Activated CD4-positive, CD25-positive, alpha-beta regulatory T cell (primary cell): ENCODE measurements around the gene AQP5.

Experiments
- DNase-seq, 4 experiments: peaks; one replicate each; lab custom pipeline; 2025; lab: John Stamatoyannopoulos, UW

AQP5 gene

DNA sequence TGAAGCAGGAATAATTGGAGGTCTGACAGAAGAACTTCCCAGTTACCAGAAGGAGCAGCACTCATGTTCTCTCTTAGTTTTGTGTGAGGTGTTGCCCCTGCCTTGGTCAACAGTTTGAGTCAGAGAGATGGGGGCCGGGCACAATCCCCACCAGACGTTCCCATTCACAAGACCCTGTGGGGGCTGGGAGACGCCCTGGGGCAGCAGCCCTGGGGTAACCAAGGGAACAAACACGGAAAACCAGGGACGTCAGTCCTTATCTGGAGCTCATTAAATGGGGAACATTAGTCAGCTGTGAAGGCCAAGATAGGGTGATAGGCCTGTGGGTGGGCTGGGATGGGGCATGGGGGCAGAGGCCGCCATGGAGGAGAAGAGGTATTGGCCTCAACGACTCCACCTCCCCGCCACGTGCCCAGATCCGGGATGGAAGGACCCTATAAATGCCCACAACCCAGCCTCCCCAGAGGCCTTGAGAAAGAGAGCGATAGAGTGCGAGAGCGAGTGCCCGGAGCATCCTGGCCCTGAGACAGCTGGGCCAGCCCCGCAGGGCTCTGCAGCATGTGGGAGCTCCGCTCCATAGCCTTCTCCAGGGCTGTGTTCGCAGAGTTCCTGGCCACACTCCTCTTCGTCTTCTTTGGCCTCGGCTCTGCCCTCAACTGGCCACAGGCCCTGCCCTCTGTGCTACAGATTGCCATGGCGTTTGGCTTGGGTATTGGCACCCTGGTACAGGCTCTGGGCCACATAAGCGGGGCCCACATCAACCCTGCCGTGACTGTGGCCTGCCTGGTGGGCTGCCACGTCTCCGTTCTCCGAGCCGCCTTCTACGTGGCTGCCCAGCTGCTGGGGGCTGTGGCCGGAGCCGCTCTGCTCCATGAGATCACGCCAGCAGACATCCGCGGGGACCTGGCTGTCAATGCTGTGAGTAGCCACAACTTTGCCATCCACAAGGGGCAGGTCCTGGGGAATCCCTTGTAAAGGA is 11.1 kb upstream of the AQP5 start, which contains the start of gene AQP2:
Gene AQP2 (plus strand): TSS at position 465 of the 979 bp plus-strand sequence. CDS start 94 bp downstream, at position 559.
- DNase-seq: no peak

DNA sequence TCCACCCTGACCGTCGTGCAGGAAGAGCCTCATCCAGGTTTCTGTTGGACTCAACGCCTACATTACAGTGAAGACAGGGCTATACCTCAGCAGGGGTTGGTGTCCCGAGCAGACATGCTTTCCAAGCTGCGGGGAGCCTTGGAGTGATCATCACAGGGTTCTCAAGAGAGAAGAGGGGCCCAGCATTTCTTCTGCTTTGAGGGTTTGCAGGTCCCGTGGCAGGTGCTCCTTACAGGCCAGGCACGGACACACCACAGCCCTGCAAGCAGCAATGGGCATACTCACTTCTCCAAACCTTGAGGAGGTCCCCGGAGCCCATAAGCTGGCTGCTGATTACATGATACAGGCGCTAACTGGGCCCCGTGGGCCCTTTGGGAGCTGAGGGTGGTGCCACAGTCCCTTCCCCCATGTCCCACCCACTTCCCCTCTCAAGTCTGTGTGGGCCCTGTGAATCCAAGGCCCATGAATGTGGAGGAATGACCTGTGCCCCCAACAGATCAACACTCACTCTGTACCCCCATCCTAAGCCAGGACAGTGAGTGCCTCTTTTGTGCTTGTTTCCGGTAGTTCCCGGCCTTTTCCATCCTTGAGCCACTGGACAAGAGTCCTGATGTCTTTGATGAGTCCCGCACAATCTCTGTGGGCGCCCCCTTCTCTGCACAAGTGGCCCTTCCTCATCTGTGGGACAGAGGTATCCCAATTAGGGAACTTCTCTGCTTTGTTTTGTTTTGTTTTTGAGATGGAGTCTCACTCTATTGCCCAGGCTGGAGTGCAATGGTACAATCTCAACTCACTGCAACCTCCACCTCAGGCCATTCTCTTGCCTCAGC is 10.0 kb upstream of the AQP5 start:
- no peak for DNase-seq

DNA sequence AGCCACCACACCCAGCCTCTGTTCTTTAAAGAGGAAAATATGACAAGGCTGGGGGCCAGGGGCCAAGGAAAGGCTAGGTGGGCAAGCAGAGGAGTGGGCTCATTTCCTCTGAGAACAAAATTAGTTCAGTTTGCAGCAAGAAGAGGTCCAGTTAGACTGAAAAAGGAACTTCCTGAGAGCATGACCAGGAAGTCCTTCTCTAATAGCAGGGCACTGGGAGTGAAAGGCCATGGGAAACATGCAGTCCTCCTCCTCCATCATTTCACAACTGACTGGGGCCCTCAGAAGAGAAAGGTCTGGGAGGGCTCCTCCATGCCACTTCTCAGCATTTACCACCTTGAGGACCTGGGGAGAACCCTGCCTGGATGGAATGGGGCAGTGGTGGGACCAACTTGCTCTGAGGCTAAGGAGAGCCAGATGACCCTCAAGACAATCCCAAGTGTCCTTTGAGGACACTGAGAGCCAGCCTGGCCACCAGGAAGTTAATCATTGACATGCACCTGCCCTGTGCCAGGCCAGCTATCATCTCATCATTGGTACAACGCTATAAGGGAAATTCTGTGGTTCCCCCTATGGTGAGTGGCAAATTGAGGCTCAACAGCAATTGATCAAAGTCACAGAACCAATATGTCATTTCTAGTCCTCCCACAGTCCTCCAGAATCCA is 9.1 kb upstream of the AQP5 start:
- DNase-seq: no peak

DNA sequence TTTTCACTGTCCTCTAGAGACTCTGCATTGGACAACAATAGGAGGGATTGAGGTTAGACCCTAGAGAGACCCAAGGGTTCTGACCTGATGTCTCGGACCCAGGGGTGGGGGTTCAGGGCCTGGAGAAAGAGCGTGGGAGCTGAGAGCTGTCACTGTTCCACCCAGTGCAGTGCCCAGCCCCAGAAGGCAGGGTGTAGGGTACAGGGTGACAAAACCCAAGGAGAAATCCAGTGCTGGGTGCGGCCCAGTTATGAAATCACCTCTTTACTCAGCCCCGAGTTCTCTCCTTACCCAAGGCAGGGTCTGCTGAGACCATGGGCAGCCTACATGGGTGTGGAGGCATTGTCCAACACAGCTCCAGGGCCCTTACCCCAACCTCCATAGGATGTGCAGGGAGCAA is 8.5 kb upstream of the AQP5 start:
- DNase-seq: no peak

DNA sequence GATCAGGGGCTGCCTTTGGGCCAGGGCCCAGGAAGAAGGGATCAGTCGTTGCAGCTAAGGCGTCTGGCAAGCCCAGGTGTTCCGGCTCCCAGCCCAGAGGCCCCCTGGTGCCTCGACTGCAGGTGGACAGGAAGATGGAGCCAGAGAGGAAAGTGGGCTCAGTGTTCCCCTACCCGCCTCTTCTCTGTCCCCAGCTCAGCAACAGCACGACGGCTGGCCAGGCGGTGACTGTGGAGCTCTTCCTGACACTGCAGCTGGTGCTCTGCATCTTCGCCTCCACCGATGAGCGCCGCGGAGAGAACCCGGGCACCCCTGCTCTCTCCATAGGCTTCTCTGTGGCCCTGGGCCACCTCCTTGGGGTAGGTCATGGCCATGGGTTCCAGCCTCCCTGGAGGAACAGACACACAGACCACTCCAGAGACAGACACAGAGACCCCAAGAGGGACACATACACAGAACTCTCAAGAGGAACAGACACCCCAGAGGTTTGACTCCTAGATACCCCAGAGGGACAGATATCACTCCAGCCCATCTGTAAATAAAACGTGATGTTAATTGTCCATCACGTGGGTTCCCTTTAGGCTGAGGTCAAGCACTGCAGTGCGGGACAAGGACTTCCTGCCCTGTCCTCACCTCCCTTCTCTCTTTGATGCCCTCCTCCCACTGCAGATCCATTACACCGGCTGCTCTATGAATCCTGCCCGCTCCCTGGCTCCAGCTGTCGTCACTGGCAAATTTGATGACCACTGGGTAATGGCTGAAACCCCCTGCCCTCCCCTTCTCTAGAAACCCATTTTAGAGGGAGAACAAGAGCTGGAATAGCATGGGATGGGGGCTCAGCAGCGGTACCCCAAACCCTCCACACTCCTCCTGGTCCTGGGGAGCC is 7.5 kb upstream of the AQP5 start:
- DNase-seq: no peak

DNA sequence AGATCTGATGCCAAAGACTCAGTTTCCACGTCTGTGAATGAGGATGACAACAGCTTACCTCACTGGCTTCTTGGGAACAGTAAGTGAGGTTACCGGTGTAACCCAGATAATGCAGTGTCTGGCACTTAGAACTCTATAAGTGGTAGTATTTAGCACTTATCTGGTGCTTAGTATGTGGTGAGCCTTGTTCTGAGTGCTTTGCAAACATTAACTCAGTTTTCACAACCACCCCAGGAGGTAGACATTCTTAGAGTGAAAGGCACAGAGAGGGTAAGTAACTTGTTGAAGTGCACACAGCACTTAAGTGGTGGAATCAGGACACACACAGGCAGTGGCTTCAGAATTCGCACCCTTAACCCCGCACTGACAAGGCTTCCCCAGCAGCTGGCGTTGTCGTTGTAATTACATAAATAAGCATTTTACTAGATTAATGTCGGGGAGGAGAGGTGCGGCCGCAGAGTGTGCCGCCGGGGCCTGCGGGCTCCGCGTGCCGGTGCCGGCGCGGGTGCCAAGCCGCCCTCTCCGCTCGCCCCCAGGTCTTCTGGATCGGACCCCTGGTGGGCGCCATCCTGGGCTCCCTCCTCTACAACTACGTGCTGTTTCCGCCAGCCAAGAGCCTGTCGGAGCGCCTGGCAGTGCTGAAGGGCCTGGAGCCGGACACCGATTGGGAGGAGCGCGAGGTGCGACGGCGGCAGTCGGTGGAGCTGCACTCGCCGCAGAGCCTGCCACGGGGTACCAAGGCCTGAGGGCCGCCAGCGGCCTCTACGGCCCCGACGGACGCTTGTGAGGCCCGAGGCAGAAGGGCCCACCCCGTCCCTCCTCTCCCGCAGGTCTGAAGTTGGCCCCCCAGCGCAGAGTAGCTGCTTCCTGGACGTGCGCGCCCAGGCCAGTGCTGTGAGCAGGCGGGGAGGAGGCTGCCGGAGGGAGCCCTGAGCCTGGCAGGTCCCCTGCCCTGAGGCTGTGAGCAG is 6.5 kb upstream of the AQP5 start:
- no peak for DNase-seq

DNA sequence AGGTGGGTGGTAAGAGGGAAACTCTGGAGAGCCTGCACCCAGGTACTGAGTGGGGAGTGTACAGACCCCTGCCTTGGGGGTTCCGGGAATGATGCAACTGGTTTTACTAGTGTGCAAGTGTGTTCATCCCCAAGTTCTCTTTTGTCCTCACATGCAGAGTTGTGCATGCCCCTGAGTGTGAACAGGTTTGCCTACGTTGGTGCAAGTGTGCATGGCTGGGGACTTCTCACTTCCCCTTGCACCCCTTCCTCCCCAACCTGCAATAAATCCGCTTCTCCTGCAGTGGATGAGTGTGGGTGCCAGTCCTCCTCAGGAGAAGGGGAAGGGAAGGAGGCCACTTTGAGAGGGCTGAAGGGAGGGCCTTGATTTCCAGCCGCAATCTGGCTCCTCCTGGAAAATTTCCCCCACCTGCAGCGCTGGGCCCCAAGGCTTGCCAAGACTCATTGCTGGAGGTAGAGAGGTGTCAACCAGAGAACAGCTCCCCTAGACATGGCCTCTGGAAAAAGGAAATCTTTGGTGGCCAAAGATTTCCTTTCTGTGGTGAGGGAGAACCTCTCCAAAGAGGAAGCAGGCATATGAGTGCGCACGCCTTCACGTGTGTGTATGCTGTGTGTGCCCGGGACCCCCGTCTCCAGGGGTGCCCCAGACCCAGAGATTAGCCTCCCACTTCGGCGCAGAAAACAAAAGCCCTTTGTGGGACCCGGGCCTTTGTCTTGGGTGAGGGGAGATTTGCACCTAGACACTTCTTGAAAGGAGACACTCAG is 5.6 kb upstream of the AQP5 start:
- DNase-seq: no peak

DNA sequence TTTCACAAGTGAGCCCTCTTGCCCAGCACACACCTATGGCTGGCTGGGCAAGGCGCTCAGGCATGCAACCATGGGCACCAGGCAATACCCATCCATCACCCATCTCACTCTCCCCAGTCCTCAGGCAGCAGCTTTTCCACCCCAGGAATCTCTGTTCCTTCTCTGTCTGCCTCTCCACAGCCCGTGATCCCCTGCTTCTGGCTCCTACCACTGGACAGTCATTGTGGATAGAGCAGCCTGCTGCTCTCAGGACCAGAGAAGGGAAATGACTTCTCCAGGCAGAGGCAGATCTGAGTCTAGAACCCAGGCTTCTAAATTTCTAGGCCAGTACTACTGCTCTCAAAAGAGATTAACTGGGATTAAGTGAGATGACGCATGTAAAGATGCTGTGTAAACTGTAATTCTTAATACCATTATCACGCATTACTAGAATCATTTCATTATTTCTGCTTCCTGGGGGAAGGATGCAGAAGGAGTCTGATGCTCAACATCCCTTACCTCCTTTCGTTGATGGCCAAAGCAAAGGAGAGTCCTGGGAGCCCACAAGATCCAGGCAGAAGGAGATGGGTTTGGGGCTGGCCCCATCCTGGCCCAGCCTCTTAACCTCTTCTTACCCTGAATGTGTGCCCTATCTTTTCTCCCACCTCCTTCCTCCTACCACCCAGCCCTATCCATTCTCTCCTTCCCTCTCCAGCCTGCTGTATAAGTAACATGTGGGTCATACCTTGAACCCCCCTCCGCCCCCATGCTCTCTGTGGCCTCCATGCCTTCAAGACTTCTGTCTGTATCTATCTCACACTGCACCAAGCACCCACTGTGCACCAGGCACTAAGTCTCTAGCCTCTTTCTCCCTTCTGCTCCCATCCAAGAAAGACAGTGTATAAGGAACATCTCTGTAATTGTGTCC is 4.8 kb upstream of the AQP5 start:
- DNase-seq: no peak

DNA sequence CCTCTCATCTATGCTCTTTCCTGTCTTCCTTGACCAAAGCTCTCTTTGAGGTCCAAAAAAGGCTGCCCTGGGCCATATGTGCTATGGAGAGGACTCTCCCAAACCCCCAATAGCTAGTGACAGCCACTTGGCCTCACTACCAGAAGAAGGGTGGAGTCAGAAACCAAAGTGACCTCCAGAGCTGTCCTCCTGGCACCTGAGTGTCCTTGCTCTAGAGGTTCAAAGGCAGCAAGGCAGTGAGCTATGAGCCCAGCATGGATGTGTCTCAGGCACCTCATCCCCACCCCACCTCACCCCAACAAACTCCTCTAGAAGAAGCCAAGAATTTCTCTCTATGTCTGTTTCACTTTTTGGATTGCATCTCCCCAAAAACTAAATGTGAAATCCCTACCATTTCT is 4.1 kb upstream of the AQP5 start:
- no peak for DNase-seq

DNA sequence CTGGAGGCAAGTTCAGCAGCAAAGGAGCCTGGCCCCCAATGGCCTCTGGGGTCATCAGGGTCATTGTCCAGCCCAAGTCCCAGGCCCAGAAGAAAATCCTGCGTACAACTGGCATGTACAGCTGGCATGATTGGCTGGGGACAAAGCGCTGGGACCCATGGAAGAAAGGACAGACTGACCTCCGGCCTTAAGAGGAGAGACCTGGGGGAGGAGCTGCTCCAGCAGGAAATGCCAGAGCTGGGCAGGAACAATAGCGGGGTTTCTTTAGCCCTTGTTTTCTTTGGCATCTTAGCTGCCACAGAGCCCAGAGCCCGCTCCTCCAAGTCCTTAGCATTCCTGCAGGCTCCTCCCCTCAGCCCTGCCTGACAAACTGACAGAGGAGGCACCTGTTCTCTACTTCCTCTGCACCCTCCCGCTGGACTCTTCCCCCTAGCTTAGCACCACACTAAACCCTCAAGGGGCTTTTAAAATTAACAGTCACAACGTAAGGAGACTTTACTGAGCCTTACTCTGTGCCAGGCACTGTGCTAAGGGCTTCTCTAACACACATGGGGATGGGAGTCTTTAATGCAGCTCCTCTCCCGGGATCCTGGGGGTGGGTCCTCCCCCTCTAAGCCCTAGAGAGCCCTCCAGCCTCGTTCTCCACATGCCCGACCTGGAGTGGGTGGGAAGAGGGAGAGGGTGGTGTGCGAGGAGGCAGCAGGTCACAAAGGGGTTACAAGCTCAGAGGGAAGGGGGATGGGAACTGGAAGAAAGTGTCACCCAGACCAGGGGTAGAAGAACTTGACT is 1.8 kb upstream of the AQP5 start:
- no peak for DNase-seq

DNA sequence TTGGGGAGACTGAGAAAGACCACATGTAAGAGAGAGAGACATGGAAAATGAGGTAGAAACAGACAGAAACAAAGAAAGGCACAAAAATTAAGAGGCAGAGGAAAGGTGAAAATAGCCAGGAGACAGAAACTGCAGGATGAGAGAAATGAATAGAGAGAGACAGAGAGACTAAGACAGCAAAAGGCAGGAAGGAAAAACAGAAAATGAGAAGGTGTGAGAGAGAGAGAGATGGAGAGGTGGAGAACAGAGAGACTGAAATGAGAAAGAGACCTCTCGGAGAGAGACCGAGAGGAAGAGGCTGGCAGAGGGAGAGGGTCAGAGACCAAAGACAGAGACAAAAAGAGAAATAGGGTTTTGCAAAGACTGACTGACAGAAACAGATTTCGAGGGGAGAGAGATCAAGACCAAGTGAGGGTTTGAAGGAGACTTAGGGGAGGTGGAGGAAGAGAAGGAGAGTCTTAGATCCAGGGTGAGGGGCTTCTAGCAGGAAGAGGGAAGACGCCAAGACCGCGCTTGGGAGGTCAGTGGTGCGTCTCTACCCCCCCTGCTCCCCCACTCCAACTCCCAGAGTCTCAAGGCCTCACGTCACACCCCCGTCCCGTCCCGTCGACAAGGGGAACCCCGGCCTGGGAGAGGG is 1.1 kb upstream of the AQP5 start:
- no peak for DNase-seq

DNA sequence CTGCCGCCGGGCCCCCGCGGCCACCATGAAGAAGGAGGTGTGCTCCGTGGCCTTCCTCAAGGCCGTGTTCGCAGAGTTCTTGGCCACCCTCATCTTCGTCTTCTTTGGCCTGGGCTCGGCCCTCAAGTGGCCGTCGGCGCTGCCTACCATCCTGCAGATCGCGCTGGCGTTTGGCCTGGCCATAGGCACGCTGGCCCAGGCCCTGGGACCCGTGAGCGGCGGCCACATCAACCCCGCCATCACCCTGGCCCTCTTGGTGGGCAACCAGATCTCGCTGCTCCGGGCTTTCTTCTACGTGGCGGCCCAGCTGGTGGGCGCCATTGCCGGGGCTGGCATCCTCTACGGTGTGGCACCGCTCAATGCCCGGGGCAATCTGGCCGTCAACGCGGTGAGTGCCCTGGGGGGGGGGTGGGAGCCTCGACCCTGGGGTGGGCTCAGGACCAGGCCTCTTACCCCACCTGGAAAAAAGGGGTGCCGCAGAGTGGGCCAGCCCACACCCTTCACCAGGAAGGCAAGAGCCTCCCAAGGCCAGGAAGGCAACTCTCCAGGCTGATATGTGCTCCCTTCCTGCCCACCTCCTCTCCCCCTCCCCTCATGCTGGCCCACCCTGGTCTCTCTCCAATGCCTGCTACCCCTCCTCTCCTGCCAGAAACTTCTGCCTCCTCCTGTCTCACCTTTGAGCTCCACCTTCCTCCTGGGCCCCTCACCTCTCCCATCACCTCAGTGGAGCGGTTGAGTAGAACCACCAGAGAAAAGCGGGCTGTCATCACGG is 507 bp downstream of the AQP5 start:
- DNase-seq: no peak

DNA sequence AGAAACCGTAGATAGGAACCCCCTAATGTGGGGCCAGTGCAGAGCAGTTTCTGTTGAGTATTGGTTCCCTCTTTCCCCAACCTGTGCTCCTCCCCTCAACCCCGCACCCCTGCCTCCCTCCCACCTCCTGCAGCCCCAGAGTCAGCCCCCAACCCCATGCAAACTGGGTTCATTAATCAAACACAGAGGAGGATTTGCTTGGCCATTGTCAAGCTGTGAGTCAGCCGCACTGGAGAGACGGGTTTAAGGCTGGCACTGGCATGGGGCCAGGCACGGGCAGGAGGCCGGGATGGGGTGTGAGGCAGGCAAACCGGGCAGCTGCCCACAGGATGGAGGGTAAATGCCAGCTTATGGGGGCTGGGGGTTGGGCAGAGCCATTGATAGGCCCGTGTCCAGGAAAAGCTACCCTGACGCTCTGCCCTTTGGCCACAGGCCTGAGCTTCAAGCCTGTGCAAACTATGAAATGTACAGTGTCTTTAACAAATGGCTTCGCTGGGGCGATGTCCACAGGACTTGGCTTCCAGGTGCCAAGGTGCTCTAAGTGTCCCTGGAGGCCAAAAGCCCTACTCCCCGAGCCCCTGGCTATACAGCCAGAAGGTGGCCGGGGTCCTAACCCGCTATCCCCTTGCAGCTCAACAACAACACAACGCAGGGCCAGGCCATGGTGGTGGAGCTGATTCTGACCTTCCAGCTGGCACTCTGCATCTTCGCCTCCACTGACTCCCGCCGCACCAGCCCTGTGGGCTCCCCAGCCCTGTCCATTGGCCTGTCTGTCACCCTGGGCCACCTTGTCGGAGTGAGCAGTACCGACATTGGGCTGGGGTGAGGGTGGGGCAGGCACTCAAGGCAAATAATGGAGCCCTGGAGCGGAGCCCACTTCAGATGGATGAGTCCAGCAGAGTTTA is 1.4 kb downstream of the AQP5 start:
- no peak for DNase-seq

DNA sequence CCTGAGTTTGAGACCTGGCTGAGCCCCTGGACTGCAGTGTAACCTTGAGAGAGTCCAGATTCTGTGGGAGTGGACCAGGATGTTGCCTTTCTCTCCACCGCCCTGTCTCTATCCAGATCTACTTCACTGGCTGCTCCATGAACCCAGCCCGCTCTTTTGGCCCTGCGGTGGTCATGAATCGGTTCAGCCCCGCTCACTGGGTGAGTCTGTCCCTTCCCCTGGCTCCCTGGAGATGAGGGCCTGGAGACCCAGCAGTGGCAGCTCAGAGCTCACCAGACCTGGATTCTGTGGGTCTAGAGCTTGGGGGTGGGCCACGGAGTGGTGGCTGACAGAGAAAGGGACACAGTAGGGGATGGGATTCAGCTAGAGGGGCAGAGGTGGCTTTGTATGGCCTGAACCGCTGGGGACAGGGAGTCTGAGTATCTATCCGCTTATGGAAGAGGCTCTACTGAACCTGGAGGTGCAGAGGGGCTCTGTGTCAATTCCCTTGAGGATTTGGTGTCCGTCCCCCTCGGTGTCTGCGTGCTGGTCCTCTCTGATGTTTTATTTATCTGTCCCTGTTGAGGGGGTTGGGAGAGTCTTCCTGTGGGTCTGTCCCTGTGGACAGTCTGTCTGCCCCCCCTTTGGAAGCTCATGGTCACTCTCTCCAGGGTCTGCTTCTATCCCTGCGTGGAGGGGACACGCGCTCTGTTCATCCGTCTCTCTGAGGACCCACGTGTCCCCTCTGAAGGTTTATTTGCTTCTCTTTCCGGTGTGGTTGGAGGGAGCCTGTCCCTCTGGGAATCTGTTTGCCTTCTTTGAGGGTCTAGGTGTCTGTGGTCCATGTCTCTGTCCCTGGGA is 2.5 kb downstream of the AQP5 start:
- DNase-seq: no peak
